Panc1 (cell line): ENCODE measurements around the gene INO80C.

Experiments used
- POLR2AphosphoS5 ChIP-seq: IDR thresholded peaks from 2 replicates; pipeline ENCODE4 v1.6.1; 2012; ENCODE audit warnings: mild to moderate bottlenecking, low read depth, low read length, moderate library complexity
- TCF7L2 ChIP-seq: IDR thresholded peaks from 2 replicates; pipeline ENCODE4 v1.6.1; 2011; ENCODE audit warnings: mild to moderate bottlenecking, low read depth, low read length, inconsistent platforms
- TF ChIP-seq, protein P1 (sequence below): fragments of 450-650 bp; IDR thresholded peaks from 2 replicates; pipeline ENCODE4 v1.5.1; 2017; ENCODE audit warnings: mild to moderate bottlenecking

DNA sequence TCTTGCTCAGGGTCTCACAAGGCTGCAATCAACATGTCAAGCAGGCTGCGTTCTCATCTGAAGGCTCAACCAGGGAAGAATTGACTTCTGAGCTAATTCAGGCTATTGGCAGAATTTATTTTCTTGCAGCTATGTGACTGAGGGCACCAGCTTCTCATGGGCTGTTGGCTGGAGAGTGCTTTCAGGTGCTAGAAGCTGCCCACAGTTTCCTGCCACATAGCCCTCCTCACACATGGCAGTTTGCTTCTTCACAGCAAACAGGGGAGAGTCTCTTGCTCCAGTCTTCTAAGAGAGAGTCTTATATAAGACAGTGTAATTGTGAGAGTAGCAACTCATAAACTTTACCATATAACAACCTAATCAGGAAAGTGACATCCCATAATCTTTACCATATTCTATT is 37.5 kb upstream of the INO80C start:
- TF ChIP-seq, protein P1, sequence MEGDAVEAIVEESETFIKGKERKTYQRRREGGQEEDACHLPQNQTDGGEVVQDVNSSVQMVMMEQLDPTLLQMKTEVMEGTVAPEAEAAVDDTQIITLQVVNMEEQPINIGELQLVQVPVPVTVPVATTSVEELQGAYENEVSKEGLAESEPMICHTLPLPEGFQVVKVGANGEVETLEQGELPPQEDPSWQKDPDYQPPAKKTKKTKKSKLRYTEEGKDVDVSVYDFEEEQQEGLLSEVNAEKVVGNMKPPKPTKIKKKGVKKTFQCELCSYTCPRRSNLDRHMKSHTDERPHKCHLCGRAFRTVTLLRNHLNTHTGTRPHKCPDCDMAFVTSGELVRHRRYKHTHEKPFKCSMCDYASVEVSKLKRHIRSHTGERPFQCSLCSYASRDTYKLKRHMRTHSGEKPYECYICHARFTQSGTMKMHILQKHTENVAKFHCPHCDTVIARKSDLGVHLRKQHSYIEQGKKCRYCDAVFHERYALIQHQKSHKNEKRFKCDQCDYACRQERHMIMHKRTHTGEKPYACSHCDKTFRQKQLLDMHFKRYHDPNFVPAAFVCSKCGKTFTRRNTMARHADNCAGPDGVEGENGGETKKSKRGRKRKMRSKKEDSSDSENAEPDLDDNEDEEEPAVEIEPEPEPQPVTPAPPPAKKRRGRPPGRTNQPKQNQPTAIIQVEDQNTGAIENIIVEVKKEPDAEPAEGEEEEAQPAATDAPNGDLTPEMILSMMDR = no peak
- no peak for TF ChIP-seq TCF7L2
- no peak for TF ChIP-seq POLR2AphosphoS5
